Amygdala (tissue), 56 donors: Measurements from ENCODE around the gene PRDX5.
"Not testable (repeated sequence)": the region's sequence is repeated elsewhere in the genome, so short reads cannot be mapped to it uniquely, and the experiment has no call there.

Source experiments
- DNase-seq, 56 donors: peaks; one replicate each; lab custom pipeline; 2025; lab: John Stamatoyannopoulos, UW

PRDX5 gene

GRCh38 chr11:64321026-64321425 is 3.1 kb downstream of the PRDX5 start:
- DNase-seq, result no peak

DNA sequence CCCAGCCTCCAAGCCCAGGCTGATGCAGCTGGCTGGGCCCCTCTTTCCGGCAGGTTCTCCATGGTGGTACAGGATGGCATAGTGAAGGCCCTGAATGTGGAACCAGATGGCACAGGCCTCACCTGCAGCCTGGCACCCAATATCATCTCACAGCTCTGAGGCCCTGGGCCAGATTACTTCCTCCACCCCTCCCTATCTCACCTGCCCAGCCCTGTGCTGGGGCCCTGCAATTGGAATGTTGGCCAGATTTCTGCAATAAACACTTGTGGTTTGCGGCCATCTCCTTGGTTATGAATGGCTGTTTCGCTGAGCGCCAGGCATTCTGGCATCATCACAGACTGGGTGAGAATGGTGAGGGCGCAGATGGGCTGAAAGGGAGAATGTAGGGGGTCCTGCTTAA is 3.6 kb downstream of the PRDX5 start:
- no peak for DNase-seq

DNA sequence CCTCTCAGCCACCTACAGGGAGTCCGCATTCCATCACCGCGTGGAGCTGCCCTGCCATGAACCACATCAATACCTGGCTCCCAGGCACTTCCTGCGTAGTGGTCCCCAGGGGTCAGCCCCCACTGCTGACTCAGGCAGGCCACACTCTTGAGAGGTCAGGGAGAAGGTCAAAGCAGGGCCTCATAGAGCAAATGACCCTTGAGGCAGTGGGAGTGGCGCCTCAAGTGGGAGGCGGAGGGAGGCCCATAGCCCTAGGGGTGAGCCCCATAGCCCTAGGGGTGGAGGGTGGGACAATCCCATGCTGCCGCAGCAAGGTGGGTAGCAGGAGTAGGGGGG is 5.0 kb downstream of the PRDX5 start:
- DNase-seq, result no peak

- DNase-seq, result no peak
Measured at GRCh38 chr11:64323373-64323772, 5.5 kb downstream of the PRDX5 start.

DNA sequence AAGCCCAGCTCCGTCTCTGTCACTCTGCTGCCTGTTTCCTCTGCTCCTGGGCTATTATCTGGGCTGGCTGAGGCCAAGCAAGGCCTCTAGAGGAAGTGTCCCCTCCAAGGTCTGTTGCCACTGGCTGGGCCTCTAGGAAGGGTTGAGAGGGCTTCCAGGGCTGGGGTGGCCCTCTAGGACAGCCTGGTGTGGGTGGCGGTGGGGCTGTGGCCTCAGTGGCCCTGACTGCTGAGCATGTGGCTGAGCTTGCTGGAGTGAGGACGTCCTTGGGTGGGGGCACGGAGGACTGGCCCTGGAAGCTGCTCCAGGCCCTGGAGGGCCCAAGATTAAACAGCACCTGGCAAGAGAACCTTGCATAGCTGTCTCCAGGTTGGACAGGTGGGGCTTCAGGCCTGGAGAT is 6.1 kb downstream of the PRDX5 start:
- DNase-seq, result not testable (repeated sequence)

GRCh38 chr11:64324692-64325469 is 7.0 kb downstream of the PRDX5 start:
- DNase-seq, result no peak

GRCh38 chr11:64327375-64327774 is 9.5 kb downstream of the PRDX5 start:
- DNase-seq, result no peak

- no peak for DNase-seq
Measured at GRCh38 chr11:64327993-64328392, 10.1 kb downstream of the PRDX5 start.

DNA sequence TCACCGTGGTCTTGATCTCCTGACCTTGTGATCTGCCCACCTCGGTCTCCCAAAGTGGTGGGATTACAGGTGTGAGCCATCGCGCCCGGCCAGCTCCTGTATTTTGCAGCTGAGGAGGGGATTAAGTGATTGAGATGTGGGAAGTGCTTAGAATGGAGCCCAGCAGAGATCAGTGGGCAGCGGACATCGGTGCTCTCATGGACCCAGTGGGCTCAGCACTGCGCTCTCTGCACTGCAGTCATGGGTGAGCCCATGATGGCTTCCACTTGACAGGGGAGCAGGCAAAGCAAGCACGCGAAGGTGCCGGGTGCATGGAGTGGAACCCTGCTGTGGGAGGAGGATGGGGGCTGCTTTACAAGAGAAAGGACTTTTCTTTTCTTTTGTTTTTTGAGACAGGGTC is 13.0 kb downstream of the PRDX5 start:
- no peak for DNase-seq

DNA sequence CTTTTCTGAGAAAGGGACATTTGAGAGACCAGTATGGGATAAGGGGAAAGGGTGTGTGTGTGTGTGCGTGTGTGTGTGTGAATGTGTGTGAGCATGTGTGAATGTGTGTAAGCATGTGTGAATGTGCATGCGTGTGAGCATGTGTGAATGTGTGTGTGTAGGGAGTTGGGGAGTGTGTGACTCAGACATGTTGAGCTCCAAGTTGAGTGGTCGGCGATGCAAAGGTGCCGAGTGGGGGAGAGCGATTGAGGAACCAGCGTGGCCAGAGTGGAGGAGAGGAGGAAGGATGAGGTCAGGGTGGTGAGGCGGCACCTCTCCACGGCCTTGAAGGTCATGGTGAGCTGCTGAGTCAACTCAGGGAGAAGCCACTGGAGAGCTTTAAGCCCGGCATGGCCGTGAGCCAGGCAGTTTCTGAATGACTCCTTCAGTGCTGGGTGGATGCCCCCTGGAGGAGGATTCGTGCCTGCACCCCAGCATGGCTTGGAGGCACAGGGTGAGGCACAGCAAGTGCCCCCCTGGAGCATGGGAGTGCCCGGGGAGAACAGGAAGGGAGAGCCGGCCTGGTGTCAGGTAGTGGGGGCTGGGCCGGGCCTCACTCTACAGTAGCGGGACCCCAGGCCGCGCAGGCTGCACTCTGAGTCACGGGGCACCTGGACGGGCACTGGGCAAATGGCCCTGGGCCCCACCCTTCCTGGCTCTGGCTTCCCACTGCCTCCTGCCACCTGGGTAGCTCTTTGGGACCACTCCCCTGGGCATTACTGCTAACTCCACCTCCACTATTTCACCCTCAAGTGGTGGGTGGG is 13.8 kb downstream of the PRDX5 start:
- DNase-seq, result peak in 7 of 56 donors; percentile 17 to 50 (median 35)

- DNase-seq, result no peak
Measured at GRCh38 chr11:64333556-64333955, 15.6 kb downstream of the PRDX5 start.

DNA sequence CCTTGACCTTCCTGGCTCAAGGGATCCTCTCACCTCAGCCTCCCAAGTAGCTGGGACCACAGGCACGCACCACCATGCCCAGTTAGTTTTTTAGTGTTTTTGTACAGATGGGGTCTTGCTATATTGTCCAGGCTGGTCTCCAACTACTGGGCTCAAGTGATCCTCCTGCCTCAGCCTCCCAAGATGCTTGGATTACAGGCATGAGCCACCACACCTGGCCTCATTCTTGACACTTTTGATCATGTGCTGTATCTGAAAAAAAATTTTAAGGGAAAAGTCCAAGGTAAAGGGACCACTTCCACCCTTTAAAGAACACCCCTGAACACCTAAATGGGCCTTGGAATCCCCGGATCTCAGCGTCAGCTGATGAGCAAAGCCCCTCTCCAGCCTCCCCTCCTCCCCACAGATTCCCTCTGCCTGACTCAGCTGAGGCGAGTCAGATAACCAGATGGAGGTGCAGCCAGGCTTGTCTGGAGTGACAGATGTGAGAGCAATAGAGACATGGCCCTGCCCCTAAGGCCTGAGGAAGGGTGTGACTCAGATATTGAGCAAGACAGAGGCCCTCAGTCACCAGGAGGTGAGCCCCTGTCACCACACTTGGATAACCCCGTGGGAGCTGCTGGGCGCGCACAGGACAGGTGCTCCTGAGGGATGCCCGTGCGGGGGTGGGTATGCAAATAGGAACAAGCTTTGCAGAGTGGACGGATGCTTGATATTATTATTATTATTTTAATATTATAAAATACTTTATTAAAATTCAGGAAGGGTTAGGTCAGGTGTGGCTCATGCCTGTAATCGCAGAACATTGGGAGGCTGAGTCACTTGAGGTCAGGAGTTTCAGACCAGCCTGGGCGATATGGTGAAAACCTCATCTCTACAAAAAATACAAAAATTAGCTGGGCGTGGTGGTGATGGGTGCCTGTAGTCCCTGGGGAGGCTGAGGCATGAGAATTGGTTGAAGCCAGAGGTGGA is 17.1 kb downstream of the PRDX5 start:
- no peak for DNase-seq

DNA sequence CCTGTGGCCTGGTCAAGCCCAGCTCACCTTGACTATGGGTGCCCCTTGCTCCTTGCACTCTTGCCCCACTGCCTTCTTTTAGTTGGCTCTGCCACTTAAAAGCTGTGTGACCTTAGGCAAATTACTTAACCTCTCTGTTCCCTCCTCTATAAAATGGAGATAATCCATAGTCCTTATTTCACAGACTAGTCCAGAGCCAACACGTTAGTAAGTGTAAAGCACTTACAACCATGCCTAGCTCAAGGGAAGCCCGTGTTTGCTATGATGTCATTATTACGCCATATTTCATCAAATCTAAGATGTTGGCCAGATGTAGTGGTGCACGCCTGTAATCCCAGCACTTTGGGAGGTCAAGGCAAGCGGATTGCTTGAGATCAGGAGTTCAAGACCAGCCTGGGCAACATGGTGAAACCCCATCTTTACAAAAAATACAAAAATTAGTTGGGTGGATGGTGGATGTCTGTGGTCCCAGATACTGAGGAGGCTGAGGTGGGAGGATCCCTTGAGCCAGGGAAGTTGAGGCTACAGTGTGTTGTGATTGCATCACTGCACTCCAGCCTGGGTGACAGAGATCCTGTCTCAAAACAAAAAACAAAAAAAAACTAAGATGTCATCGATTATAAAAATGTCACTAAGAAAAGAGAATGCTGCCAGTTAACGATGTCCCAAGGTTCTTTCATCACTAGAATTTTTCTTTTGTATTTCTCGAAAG is 19.8 kb downstream of the PRDX5 start:
- no peak for DNase-seq

GRCh38 chr11:64338716-64339115 is 20.8 kb downstream of the PRDX5 start:
- no peak for DNase-seq

- no peak for DNase-seq
Measured at GRCh38 chr11:64339286-64339685, 21.4 kb downstream of the PRDX5 start.

- peak in 13 of 56 donors; percentile 8 to 45 (median 21) for DNase-seq
Measured at GRCh38 chr11:64339754-64340408, 22.0 kb downstream of the PRDX5 start, which contains the start of gene CCDC88B. Gene CCDC88B (plus strand): TSS chr11:64340204. CDS start chr11:64340267, 63 bp downstream.

DNA sequence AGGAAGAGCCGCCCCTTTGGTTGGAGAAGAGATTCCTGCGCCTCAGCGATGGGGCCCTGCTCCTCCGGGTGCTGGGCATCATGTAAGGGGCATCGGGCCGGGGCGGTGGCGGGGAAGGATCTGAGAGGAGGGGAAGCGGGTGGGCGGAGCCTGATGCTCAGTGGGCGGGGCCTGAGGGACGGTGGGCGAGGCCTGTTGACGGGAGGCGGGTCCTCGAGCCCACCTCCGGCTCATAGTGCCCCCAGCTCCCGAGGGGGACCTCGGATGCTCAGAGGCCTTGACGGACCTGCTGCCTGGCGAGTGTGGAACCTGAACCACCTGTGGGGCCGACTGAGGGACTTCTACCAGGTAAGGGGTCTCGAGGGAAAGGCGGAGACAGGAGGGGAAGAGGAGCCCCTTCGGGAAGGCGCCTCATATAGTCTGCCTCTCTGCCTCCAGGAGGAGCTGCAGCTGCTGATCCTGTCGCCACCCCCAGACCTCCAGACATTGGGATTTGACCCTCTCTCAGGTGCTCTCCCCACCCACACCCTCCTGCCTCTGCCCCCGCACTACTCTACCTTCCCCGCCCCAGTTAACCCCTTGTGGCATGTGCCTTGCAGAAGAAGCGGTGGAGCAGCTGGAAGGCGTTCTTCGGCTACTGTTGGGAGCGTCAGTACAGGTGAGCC is 22.9 kb downstream of the PRDX5 start:
- DNase-seq, result peak in 7 of 56 donors; percentile 16 to 39 (median 23)

GRCh38 chr11:64341429-64341828 is 23.5 kb downstream of the PRDX5 start:
- DNase-seq, result no peak
